ENCODE results near the gene IFTAP.

The IFTAP gene

DNA sequence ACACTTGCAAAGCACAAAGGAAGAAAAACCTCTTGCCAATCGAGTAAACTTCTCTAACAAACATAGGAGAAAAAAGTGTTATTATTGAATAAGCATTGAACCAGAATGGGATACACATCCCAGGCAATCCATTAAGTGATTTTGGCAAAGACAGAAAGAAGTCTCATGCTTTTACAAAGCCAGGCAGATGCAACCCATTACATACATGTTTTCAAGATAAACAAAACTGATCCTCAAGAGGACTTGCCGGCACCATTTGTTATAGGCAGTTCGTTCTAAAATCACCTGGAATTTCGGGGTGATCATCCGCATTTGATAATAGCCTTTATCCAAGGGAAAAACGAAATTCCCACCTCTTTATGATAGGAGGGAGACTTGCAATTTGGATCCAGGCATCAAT, 101.3 kb downstream of the IFTAP start:
- H3K27me3 ChIP-seq (replicated peaks; ENCODE audit: control insufficient read depth, insufficient read depth, low read length), result peaks cover 15% of the 10 kb centered on the region
- H3K4me3 ChIP-seq (ENCODE audit: low read length), result no peak overlapping the region
- no peak for DNase-seq (ENCODE audit: low read depth)
- no peak overlapping the region for H3K9ac ChIP-seq (ENCODE audit: low read length)
- H3K9me3 ChIP-seq (ENCODE audit: control insufficient read depth, low read length), result no peaks in the 10 kb centered on the region
- H3K4me1 ChIP-seq (ENCODE audit: control insufficient read depth, insufficient read depth, low read length), result no peaks in the 10 kb centered on the region
- H3K36me3 ChIP-seq (ENCODE audit: control insufficient read depth, insufficient read depth, low read length, severe bottlenecking), result no peaks in the 10 kb centered on the region

DNA sequence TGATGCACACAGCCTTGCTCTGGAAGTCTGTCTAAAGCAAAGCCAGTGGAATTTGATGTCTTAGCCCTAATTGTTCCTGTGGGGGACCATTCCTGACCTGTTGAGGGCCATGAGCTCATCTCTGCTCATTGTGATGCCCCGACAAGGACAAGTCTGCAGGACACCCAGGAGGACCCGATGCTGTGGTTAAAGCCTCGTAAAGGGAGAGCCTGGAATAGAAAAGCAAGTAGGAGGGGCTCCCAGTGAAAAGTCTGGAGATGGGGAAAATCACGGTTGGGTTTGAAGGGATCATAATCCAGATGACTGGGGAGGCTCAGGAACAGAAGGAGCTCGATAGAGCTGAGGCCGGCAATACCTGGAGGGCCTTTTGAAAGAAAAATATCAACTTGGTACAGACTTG, 102.2 kb downstream of the IFTAP start:
- DNase-seq (ENCODE audit: low read depth), result no peak
- no peak overlapping the region for H3K4me3 ChIP-seq (ENCODE audit: low read length)
- H3K27me3 ChIP-seq (replicated peaks; ENCODE audit: control insufficient read depth, insufficient read depth, low read length), result peaks cover 13% of the 10 kb centered on the region
- H3K4me1 ChIP-seq (ENCODE audit: control insufficient read depth, insufficient read depth, low read length), result no peaks in the 10 kb centered on the region
- H3K36me3 ChIP-seq (ENCODE audit: control insufficient read depth, insufficient read depth, low read length, severe bottlenecking), result no peaks in the 10 kb centered on the region
- no peak overlapping the region for H3K9ac ChIP-seq (ENCODE audit: low read length)
- H3K9me3 ChIP-seq (ENCODE audit: control insufficient read depth, low read length), result no peaks in the 10 kb centered on the region

DNA sequence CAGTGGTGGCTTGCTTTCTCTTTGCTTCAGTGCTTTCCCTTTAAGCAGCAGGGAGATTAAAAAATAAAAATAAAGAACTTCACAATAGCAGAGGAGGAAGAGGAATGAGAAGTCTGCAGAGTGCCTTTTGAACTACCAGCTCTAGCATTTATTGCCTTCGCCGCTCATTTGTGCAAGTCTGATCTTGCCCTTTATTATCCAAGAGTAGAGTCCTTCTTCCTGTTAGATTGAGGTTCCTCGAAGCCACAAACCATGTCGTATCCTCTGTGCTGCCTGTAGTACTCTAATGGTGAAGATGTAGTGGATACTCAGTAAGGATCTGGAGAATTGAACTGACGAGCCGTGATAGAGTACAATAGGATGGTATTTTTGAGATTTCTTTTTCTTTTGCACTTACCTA, 105.0 kb downstream of the IFTAP start:
- peaks cover 9% of the 10 kb centered on the region for H3K27me3 ChIP-seq (replicated peaks; ENCODE audit: control insufficient read depth, insufficient read depth, low read length)
- no peaks in the 10 kb centered on the region for H3K9me3 ChIP-seq (ENCODE audit: control insufficient read depth, low read length)
- H3K4me1 ChIP-seq (ENCODE audit: control insufficient read depth, insufficient read depth, low read length), result no peaks in the 10 kb centered on the region
- no peak overlapping the region for H3K4me3 ChIP-seq (ENCODE audit: low read length)
- H3K9ac ChIP-seq (ENCODE audit: low read length), result no peak overlapping the region
- no peaks in the 10 kb centered on the region for H3K36me3 ChIP-seq (ENCODE audit: control insufficient read depth, insufficient read depth, low read length, severe bottlenecking)
- DNase-seq (ENCODE audit: low read depth), result no peak

DNA sequence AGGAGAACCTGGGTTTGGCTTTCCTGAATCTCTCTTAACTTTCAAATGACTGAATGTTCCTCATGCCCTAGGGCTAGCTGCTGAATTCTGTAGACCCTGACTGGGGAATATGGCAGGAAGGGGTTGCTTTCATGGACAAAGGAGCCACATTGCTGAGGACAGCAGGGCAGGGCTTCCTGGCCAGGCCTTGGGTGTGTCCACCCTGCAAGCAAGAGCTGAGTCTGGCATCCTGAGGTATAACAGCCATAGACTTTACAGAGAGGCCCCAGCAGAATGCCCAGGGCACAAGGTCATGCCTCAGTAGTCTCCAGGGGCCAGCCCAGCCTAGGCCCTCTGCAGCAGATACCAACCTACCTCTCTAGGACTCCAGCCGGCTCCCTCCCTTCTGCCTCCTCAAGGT, 105.9 kb downstream of the IFTAP start:
- Histone ChIP-seq H3K27me3 (replicated peaks; ENCODE audit: control insufficient read depth, insufficient read depth, low read length) (peaks cover 9% of the 10 kb centered on the region), H3K36me3 (ENCODE audit: control insufficient read depth, insufficient read depth, low read length, severe bottlenecking) (no peaks in the 10 kb centered on the region), H3K4me3 (ENCODE audit: low read length) (no peak overlapping the region), H3K4me1 (ENCODE audit: control insufficient read depth, insufficient read depth, low read length) (no peaks in the 10 kb centered on the region), H3K9ac (ENCODE audit: low read length) (no peak overlapping the region), H3K9me3 (ENCODE audit: control insufficient read depth, low read length) (no peaks in the 10 kb centered on the region)
- DNase-seq (ENCODE audit: low read depth), result no peak

DNA sequence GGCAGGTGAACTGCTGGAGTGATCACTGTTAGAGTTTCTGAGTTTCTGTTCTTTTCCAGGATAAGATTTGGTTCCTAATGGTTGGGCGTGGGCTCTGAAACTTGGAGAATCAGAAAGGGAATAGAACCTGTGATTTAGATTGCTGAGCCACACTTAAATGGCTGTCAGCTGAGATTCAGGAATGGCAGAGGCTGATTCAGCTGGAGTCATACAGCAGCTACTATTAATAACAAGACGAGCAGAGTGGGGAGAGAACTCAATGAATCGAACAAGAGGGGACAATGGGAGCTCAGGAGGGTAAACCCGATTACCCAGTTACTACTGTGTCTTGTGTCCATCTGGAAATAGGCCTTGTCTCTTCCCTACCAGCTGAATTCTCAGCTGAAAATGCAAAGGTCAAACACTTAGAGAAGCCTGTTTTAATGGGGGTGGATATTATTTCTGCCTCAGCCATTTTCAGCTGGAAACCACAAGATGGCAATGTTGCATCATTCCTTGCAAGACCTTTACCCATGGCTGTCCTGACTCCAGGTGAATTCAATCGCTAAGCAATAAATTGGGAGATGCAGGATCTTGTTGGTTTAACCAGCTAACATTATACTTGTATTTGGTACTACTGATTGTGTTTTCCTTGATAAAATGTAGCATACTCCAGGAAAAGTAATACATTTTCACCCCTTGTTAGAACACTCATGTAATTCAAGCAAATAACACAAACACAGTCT, 108.2 kb downstream of the IFTAP start:
- Histone ChIP-seq H3K9me3 (ENCODE audit: control insufficient read depth, low read length) (no peaks in the 10 kb centered on the region), H3K4me1 (ENCODE audit: control insufficient read depth, insufficient read depth, low read length) (no peaks in the 10 kb centered on the region), H3K4me3 (ENCODE audit: low read length) (no peak overlapping the region), H3K36me3 (ENCODE audit: control insufficient read depth, insufficient read depth, low read length, severe bottlenecking) (no peaks in the 10 kb centered on the region), H3K27me3 (replicated peaks; ENCODE audit: control insufficient read depth, insufficient read depth, low read length) (no peaks in the 10 kb centered on the region), H3K9ac (ENCODE audit: low read length) (no peak overlapping the region)
- DNase-seq (ENCODE audit: low read depth), result peak; percentile 73

DNA sequence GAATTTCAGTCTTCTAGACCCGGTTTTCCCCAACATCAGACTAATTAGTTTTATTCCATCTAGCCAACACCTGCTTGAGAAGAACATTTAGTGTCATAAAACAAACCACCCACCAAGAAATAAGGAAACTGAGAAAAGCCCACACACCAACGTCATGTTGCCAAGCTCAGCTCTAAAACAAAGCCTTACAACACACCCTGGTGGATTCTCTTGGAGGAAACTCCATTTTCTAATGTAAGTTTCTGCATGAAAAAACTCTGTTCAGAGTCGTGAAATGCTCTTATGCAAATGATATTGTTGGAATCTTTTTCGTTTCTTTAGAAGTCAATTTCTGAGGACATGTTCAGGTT, 108.7 kb downstream of the IFTAP start:
- no peaks in the 10 kb centered on the region for H3K4me1 ChIP-seq (ENCODE audit: control insufficient read depth, insufficient read depth, low read length)
- no peak for DNase-seq (ENCODE audit: low read depth)
- H3K9ac ChIP-seq (ENCODE audit: low read length), result no peak overlapping the region

More for the DNA sequence above, 108.7 kb downstream of the IFTAP start:
- no peak overlapping the region for H3K4me3 ChIP-seq (ENCODE audit: low read length)
- H3K27me3 ChIP-seq (replicated peaks; ENCODE audit: control insufficient read depth, insufficient read depth, low read length), result no peaks in the 10 kb centered on the region
- H3K9me3 ChIP-seq (ENCODE audit: control insufficient read depth, low read length), result no peaks in the 10 kb centered on the region
- no peaks in the 10 kb centered on the region for H3K36me3 ChIP-seq (ENCODE audit: control insufficient read depth, insufficient read depth, low read length, severe bottlenecking)
